Measurements from ENCODE around the gene SCUBE1. TPM values are rescaled to one million over a fixed set of nuclear protein-coding genes. Genes with fewer than 3 reads are reported as not detected.

SCUBE1 gene
- total RNA-seq, 2 experiments from 2014 or later = 0.03 TPM; not detected in 1

DNA sequence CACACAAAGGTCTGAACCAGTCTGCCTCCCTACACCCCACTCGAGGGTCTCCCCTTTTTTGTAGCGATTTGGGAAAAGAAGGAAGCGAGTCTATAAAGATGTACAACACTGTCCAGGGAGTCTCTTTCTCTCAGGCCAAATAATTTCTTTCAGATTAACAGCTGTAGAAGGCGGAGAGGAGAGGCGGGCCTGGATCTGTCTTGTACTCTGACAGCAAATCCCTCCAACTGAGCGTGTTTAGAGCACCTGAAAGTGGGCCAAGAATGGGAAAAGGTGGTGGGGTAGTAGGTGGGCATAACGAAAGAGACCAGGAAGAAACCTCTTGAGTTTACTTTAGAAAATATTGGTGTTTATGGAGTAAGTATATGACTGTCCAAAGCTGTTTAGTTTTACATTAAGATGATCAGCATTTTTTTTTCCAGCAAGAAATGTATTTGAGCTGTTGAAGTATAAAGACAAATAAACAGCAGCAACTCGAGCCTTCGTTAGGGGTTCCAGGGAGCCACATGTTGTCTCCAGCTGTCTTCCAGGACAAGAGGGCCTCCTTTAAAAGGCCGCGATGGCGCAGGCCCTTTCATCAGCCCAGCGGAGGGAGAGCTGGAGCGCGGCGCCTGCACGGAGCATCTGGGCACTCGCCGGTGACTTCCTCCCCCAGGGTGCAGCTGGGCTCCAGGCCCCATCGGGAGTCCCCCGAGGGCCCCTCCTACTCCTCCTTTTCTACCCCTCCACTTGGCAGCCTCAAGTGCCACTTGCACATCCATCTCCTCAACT, 34.9 kb downstream of the SCUBE1 start:
- H3K27me3 Mint-ChIP-seq (ENCODE audit: low read depth) = peaks cover 6% of the 10 kb centered on the region
- H3K4me3 Mint-ChIP-seq = no peak overlapping the region
- no peaks in the 10 kb centered on the region for H3K4me1 Mint-ChIP-seq (ENCODE audit: low read depth)
- no peak for DNase-seq
- ChIA-PET POLR2A (no interaction called here), CTCF (interaction anchor here (1.0 to 1.8 kb wide), 3 partner anchors 34 to 78 kb away, joined by 4 to 9 read pairs (median 6); no protein-coding TSS in a partner anchor)
- H3K36me3 Mint-ChIP-seq (ENCODE audit: low read depth) = no peaks in the 10 kb centered on the region
- no peak overlapping the region for H3K27ac Mint-ChIP-seq
- no peak for ATAC-seq
- H3K9me3 Mint-ChIP-seq (ENCODE audit: insufficient read depth) = no peaks in the 10 kb centered on the region

DNA sequence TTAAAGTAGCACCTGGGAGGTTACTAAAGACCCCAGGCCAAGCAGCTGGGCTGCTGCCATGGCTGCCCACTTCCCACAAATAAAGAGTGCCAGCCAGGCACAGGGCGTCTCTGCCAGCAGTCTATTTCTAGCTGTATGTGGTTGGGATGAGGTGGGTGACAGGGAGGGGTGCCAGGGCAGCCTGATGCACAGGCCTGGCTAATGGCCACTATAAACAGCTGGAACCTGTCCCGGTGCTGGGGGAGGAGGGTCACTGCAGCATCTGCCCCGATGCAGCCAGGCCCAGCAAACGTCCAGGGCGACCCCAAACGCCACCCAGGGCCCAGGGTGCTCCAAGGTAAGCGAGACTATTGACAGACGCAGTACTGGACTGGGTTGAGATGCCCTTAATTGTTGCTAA, 37.4 kb downstream of the SCUBE1 start:
- DNase-seq (no peak), ATAC-seq (no peak)
- CTCF ChIA-PET = no interaction called here
- no peaks in the 10 kb centered on the region for H3K4me1 Mint-ChIP-seq (ENCODE audit: low read depth)
- no peak overlapping the region for H3K27ac Mint-ChIP-seq
- no peaks in the 10 kb centered on the region for H3K9me3 Mint-ChIP-seq (ENCODE audit: insufficient read depth)
- H3K4me3 Mint-ChIP-seq = no peak overlapping the region
- no peaks in the 10 kb centered on the region for H3K36me3 Mint-ChIP-seq (ENCODE audit: low read depth)
- POLR2A ChIA-PET = no interaction called here
- peaks cover 8% of the 10 kb centered on the region for H3K27me3 Mint-ChIP-seq (ENCODE audit: low read depth)

DNA sequence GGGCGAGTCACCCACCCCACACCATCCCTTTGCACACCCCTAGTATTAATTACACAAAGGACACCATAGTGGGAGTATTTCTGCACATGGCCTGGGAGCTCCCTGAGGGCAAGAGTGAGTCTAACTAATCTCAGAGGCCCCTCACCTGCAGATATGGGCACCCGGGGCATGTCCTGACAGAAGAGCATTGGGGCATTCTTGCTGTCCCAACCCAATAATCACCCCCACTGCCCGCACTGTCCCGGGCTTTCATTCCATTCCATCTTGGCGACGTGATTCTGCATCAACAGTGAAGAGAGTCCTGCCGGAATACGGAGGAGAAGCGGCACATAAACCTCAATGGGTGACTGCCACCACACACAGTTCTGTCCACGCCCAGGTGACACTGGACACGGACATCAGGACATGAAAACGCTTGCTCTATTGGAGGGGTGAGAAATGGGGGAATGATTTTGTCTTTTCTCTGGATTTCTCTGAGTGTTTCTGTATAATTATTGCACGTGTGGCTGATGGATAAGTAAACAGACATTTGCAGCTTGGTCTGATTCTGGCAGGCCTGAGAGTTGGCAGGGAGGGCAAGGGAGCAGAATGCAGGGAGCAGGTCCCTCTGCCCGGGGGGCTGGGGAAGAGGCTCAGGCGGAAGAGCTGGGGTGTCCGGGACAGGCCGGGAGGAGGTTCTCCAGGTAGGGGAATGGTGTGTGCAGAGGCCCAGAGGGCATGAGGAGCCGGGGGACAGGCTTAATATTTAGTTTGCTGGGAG, 38.2 kb downstream of the SCUBE1 start:
- Mint-ChIP-seq H3K4me3 (no peak overlapping the region), H3K9me3 (ENCODE audit: insufficient read depth) (no peaks in the 10 kb centered on the region), H3K4me1 (ENCODE audit: low read depth) (no peaks in the 10 kb centered on the region), H3K27me3 (ENCODE audit: low read depth) (peaks cover 6% of the 10 kb centered on the region), H3K27ac (no peak overlapping the region), H3K36me3 (ENCODE audit: low read depth) (no peaks in the 10 kb centered on the region)
- ATAC-seq (no peak), DNase-seq (no peak)
- ChIA-PET POLR2A (no interaction called here), CTCF (no interaction called here)

DNA sequence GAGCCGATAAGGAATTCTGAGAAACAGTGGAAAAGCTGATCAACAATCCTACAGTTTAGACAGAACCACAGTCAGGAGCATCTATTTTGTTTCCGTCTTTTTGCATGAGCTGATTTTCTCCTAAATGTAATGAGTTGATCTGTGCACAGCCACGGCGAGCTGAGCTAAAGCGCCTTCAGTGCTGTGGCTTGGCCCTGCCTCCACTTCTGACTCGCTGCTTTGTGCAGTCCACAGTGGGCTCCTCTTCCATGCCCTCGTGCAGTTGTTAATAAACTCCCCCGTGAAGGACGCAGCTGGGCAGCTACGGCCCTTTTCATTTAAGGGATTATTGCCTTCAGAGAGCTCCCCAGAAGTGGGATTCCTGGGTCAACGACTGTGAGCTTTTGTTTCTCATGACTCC, 39.4 kb downstream of the SCUBE1 start:
- H3K9me3 Mint-ChIP-seq (ENCODE audit: insufficient read depth) = no peaks in the 10 kb centered on the region
- DNase-seq = no peak
- H3K4me3 Mint-ChIP-seq = no peak overlapping the region
- CTCF ChIA-PET = interaction anchor here (0.9 to 1.5 kb wide), 2 partner anchors 34 to 42 kb away, joined by 3 read pairs; no protein-coding TSS in a partner anchor
- POLR2A ChIA-PET = interaction anchor here (0.7 kb wide), 1 partner anchor 26 kb away, joined by 3 read pairs; no protein-coding TSS in a partner anchor
- H3K4me1 Mint-ChIP-seq (ENCODE audit: low read depth) = no peaks in the 10 kb centered on the region
- no peak overlapping the region for H3K27ac Mint-ChIP-seq
- no peaks in the 10 kb centered on the region for H3K36me3 Mint-ChIP-seq (ENCODE audit: low read depth)
- H3K27me3 Mint-ChIP-seq (ENCODE audit: low read depth) = peaks cover 2% of the 10 kb centered on the region
- no peak for ATAC-seq

DNA sequence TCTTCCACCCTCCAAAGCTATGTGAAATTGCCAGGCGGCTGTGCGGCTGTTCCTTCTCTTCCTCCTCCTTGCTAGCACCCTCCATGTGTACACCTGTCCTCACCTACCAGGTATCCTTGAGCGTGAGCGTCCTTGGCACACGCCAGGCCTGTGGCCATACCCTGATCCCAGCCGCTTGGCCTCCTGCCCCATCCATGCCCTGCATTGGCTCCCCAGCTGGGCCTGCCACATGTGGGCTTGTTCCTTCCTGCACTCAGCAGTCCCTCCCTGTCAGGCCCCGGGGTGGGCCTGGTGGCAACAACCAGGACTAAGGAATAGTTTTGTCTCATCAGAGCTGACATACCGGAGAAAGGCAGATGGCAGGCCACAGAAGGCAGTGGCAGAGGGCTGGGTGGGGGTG, 40.0 kb downstream of the SCUBE1 start:
- no peaks in the 10 kb centered on the region for H3K4me1 Mint-ChIP-seq (ENCODE audit: low read depth)
- H3K36me3 Mint-ChIP-seq (ENCODE audit: low read depth) = no peaks in the 10 kb centered on the region
- H3K27me3 Mint-ChIP-seq (ENCODE audit: low read depth) = peaks cover 2% of the 10 kb centered on the region
- DNase-seq (no peak), ATAC-seq (no peak)
- no peaks in the 10 kb centered on the region for H3K9me3 Mint-ChIP-seq (ENCODE audit: insufficient read depth)
- H3K4me3 Mint-ChIP-seq = no peak overlapping the region
- ChIA-PET CTCF (interaction anchor here (1.5 kb wide), 1 partner anchor 43 kb away, joined by 3 read pairs; no protein-coding TSS in a partner anchor), POLR2A (interaction anchor here (0.7 kb wide), 1 partner anchor 25 kb away, joined by 3 read pairs; no protein-coding TSS in a partner anchor)
- no peak overlapping the region for H3K27ac Mint-ChIP-seq

DNA sequence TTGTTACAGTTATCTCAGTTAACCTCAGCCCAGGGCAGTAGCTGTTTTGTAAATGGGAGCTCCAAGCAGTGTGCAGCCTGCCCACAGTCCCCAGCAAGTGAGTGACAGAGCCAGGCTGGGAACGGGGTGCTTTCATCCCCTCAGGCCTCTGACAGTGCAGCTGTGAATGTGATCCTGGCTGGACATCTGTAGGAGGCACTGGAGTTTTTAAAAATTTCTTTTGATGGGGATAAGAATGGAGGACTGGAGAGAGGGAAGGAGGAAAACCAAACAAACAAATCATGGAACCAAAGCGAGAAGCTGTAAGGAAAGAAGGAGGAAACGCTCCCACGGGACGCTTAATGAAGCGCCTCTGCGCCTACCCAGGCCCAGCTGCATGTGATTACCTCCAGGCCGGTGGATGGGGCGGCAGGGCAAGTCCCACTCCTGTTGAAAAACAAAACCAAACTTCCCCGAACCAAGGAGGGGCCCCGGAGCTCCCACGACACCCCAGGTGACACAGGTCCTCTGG, 40.6 kb downstream of the SCUBE1 start:
- Mint-ChIP-seq H3K27ac (no peak overlapping the region), H3K27me3 (ENCODE audit: low read depth) (peaks cover 2% of the 10 kb centered on the region), H3K9me3 (ENCODE audit: insufficient read depth) (no peaks in the 10 kb centered on the region), H3K4me3 (no peak overlapping the region), H3K36me3 (ENCODE audit: low read depth) (no peaks in the 10 kb centered on the region), H3K4me1 (ENCODE audit: low read depth) (no peaks in the 10 kb centered on the region)
- DNase-seq (no peak), ATAC-seq (no peak)
- CTCF ChIA-PET = interaction anchor here (1.5 kb wide), 1 partner anchor 43 kb away, joined by 3 read pairs; no protein-coding TSS in a partner anchor
- POLR2A ChIA-PET = no interaction called here

DNA sequence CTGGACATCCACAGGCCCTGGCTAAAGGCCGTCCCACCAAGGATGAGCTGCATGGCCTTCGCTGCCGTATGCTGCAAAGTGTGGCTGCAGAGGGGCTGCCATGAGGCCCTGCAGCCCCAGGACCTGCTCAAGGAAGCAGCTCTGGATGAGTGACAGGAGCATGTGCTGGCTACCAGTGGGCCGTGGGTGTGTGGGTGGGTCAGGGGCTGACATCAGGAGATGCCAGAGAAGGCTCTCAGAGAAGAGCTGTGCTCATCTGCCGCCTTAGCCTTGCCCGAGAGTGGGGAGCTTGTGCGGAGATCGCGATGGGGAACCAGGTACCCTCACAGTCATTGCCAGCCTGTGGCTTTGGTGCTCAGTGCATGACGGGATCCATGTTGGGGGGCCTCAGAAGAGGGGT, 41.3 kb downstream of the SCUBE1 start:
- Mint-ChIP-seq H3K9me3 (ENCODE audit: insufficient read depth) (no peaks in the 10 kb centered on the region), H3K36me3 (ENCODE audit: low read depth) (no peaks in the 10 kb centered on the region), H3K27me3 (ENCODE audit: low read depth) (peaks cover 2% of the 10 kb centered on the region), H3K4me1 (ENCODE audit: low read depth) (no peaks in the 10 kb centered on the region), H3K4me3 (no peak overlapping the region), H3K27ac (no peak overlapping the region)
- no peak for ATAC-seq
- no peak for DNase-seq
- ChIA-PET POLR2A (no interaction called here), CTCF (no interaction called here)

DNA sequence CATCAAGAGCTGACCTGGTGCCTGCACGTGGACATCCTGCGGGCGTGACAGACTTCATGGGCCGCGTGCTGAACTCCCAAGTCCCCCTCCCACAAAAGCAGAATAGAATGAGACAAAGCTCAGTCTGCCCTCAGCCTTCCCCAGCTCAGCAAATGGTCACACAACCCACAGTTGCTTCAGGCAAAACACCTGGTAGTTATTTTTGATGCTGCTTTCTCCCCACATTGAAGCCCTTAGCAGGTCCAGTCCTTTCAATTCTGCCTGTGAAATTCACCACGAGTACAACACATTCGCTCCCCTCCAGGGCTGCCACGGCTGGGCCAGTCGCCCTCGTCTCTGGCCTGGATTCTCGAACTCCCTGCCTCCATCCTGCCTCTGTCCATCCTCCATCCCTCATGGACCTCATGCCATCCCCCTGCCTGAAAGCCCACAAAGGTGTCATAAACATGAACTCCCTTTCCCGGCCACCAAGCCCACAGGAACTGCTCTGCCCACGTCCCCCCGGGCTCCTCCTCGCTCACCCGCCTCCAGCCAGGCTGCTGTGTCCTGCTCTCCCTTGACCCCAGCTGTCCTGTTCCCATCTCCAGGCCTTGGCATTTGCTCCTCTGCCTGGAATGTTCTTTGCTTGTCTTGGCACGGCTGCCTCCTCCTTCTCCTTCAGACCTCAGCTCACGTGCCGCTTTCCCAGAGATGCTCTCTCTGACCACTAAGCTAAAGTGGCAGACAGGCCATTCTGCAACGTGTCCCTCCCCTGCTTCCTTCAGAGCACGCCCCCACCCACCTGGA, 42.1 kb downstream of the SCUBE1 start:
- POLR2A ChIA-PET = no interaction called here
- Mint-ChIP-seq H3K36me3 (ENCODE audit: low read depth) (no peaks in the 10 kb centered on the region), H3K27me3 (ENCODE audit: low read depth) (peaks cover 2% of the 10 kb centered on the region), H3K9me3 (ENCODE audit: insufficient read depth) (no peaks in the 10 kb centered on the region), H3K27ac (no peak overlapping the region), H3K4me3 (no peak overlapping the region), H3K4me1 (ENCODE audit: low read depth) (no peaks in the 10 kb centered on the region)
- CTCF ChIA-PET = interaction anchor here (1.1 kb wide), 1 partner anchor 154 kb away, joined by 3 read pairs; no protein-coding TSS in a partner anchor
- DNase-seq = no peak
- no peak for ATAC-seq

DNA sequence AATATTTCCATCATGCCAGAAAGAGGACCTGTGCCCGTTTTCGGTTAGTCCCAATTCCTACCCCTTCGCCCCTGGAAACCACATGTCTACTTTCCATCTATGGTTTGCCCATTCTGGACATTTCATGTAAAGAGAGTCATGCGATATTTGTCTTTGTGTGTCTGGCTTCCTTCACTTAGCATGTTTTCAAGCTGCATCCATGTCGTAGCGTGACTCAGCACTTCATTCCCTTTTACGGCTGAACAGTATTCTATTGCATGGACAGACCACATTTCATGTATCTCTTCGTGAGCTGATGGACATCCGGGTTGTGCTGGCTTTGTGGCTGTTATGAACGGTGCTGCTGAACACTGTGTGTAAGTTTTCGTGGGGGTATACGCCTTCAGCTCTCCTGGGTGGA, 43.4 kb downstream of the SCUBE1 start:
- Mint-ChIP-seq H3K36me3 (ENCODE audit: low read depth) (no peaks in the 10 kb centered on the region), H3K9me3 (ENCODE audit: insufficient read depth) (no peaks in the 10 kb centered on the region), H3K27ac (no peak overlapping the region), H3K27me3 (ENCODE audit: low read depth) (peaks cover 2% of the 10 kb centered on the region), H3K4me1 (ENCODE audit: low read depth) (no peaks in the 10 kb centered on the region), H3K4me3 (no peak overlapping the region)
- ATAC-seq = no peak
- ChIA-PET CTCF (interaction anchor here (1.1 kb wide), 1 partner anchor 155 kb away, joined by 3 read pairs; no protein-coding TSS in a partner anchor), POLR2A (no interaction called here)
- no peak for DNase-seq

DNA sequence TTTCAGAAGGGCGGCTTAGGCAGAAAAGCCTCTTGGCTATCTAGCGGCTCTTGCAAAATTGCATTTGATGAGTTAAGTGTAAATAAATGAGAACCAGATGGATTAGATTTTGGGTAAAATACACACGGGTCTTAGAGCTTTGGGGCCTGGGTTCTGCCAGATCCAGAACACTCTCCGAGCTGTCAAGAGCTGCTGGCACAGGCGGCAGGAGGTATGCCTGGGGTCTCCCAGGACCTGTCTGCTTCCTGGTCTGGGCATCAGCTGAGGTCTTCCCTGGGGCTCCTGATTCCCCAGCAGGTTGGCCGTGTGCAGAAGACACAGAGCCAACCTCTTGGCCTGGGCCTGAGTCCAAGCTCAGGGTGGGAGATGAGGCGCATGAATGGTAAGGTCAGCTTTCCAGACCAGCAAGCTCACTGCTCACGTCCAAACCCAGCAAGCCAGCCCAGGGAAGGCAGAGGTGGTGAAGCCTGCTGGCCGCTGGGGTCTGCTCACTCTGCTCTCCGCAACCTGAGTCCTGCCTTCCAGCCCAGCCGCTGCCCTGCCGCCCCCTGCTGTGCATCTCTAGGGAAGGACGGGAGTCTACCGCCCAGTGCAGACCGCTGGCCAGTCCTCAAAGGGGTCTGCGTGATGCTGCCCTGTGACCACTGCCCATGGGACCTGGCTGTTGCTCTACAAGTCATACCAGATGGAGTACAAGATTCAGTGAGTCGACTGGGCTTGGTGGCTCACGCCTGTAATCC, 44.9 kb downstream of the SCUBE1 start:
- ChIA-PET POLR2A (no interaction called here), CTCF (interaction anchor here (1.2 kb wide), 1 partner anchor 9 kb away, joined by 3 read pairs; no protein-coding TSS in a partner anchor)
- H3K9me3 Mint-ChIP-seq (ENCODE audit: insufficient read depth) = no peaks in the 10 kb centered on the region
- H3K27me3 Mint-ChIP-seq (ENCODE audit: low read depth) = peaks cover 2% of the 10 kb centered on the region
- no peak for DNase-seq
- H3K27ac Mint-ChIP-seq = no peak overlapping the region
- no peaks in the 10 kb centered on the region for H3K4me1 Mint-ChIP-seq (ENCODE audit: low read depth)
- no peak overlapping the region for H3K4me3 Mint-ChIP-seq
- H3K36me3 Mint-ChIP-seq (ENCODE audit: low read depth) = no peaks in the 10 kb centered on the region
- ATAC-seq = no peak
